ENCODE measurements around the gene RXRA.

GRCh38 chr9:134306636-134307600, 19.3 kb upstream of the RXRA start:
- TF ChIP-seq CTCF (IDR thresholded peaks at IDR 0.05), result no peak
- no peak for TF ChIP-seq EP300 (IDR thresholded peaks at IDR 0.05)
